GM10847 (cell line): ENCODE data around the gene ZFYVE27.

Source experiments
- POLR2A ChIP-seq: IDR thresholded peaks from 2 replicates; pipeline ENCODE4 v1.6.1; 2011; ENCODE audit not compliant: insufficient read length; ENCODE audit errors: extremely low read depth

ZFYVE27 gene

DNA sequence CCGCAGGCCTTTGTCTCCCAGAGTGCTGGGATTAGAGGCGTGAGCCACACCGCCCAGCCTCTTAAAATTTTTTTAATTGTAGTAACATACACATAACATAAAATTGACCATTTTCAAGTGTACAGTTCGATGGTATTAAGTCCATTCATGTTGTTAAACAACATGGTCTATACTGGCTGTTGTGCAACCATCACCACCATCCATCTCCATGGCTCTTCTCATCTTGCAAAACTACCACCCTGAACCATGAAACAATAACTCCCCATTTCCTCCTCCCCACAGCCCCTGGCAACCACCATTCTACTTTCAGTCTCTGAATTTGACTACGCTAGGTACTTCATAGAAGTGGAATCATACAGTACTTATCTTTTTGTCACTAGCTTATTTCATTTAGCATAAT, 7.9 kb upstream of the ZFYVE27 start:
- no peak for TF ChIP-seq POLR2A

- TF ChIP-seq POLR2A = no peak
These were observed 5.4 kb upstream of the ZFYVE27 start for GRCh38 chr10:97731346-97732051.

- no peak for TF ChIP-seq POLR2A
These were observed 4.9 kb upstream of the ZFYVE27 start for GRCh38 chr10:97732052-97732359.

GRCh38 chr10:97733256-97733655, 3.7 kb upstream of the ZFYVE27 start:
- no peak for TF ChIP-seq POLR2A

DNA sequence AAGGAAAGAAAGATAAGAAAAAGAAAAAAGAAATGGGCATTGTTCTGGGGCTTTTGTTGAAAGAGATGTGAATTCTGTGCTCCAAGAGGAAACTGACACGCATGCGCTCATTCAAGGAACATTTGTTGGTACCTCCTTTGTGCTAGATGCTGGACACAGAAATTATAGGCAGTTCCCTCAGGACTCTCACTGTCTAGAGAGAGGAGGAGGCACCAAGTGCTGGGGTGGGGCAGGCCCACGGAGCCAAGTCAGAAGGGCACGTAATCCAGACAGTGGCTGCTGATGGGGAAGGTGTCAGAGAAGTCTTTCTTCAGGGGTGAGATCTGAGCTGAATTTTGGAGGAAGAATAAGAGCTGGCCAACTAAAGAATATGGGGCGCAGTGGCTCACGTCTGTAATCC, 2.9 kb upstream of the ZFYVE27 start:
- TF ChIP-seq POLR2A = no peak

DNA sequence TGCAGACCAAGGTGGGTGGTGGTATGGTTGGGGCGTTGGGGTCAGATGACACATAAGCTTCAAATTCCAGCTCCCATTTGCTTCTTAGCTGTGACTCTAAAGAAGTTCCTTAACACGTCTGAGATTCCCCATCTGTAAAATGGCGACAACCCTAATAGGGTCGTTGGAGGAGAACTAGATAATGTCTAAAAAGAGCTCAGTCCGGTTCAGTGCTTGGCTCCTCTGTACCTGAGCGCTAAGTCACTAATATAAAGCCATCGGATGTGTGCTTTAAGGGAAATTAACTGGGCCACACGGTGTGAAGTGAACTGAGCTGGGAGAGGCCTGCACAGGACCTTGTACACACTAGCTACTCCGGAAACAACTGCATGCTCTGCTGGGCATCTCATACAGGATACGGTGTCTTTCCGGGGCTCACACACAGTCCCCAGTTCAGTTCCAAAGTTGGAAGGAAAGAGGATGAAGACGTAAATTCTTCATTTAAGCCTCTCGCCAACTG, 476 bp upstream of the ZFYVE27 start:
- TF ChIP-seq POLR2A = no peak

- TF ChIP-seq POLR2A = no peak
These were observed 890 bp downstream of the ZFYVE27 start for GRCh38 chr10:97737770-97738265.

- no peak for TF ChIP-seq POLR2A
These were observed 1.7 kb downstream of the ZFYVE27 start for GRCh38 chr10:97738616-97739015.

DNA sequence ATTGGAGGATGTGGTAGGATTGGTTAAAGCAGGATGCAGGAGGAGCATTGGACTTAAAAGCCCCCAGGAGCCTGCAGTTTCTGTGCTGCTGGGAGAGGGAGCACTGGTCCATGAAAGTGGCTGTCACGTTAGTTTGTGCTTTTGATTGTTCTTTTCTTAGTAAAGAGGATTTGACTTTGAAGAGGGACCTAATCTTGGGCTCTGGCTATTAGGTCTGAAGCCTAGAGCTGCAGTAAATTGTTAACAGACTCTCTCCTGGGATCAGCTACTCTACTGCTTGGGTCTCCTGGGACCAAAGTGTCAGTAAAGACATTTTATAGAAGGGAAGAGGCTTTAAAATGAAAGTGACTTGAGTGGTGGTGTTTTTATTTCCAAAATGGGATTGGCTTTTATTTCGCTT, 3.7 kb downstream of the ZFYVE27 start:
- TF ChIP-seq POLR2A = no peak

DNA sequence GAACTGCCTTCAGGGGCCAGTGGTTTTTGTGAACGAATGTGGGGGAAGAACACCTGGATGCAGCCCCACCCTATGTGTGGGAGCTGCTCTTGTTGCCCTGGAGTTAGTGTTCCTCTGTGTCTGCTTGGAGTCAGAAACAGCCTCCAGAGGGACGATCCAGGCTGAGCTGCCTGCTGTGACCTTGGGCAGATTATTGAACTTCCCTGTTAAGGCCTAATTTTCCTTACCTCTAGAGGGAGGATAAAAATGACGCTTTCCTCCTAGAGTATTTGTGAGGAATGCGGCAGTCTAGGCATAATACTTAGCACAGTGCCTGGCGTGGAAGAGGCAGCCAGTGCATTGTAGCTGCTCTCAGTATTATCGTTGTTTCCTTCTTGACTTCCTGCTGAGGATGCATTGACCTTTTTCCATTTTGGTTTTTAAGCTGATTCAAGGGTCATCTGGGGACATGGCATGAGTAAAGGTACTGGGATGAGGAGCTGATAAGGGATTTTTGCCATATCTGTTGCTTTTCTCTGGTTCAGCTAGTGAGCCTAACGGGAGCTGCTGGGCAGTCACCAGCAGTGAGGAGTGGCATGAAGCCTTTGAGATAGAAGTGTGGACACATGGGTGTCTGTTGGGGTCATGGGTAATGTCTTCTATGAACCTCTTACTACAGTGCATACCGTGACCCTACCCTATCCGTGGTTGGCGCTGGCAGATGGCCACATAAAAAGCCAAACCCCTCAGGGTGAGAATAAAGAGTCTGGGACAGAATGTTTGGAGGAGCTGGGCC, 6.4 kb downstream of the ZFYVE27 start:
- no peak for TF ChIP-seq POLR2A

- no peak for TF ChIP-seq POLR2A
These were observed 7.6 kb downstream of the ZFYVE27 start for GRCh38 chr10:97744405-97745035.

GRCh38 chr10:97747573-97747972, 10.6 kb downstream of the ZFYVE27 start:
- no peak for TF ChIP-seq POLR2A

GRCh38 chr10:97748116-97748515, 11.2 kb downstream of the ZFYVE27 start:
- no peak for TF ChIP-seq POLR2A

DNA sequence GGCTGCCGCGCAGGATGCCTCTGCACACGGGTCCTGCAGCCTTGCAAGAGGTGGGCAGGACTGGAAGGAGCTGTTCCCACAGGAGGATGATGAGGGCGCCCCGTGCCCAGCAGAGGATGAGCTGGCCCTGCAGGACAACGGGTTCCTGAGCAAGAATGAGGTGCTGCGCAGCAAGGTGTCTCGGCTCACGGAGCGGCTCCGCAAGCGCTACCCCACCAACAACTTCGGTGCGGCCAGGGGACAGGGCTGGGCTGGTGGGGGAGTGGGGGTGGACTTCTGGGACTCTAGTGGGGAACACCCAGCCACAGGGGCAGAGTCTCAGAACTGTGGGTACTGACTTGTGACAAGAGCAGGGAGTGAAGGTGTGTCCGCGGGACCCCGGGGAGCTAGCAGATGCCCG, 16.0 kb downstream of the ZFYVE27 start:
- no peak for TF ChIP-seq POLR2A

DNA sequence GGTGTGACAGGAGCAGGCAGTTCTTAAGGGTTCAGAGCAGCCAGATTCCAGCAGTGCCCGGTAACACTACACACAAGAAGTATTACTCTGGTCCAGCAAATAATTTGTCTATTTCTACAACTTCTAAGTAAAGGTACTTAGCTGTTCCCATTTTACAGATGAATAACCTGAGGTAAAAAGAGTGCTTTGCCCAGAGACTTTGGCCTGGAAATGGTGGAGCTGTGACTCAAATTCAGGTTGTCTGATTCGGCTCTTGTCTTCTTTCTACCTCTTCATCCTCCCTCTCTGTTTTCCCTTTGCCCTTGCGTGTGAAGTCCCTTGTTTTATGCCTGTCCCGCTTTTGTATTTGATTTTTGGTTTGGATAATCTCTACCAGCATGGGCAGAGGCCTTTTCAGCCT, 17.8 kb downstream of the ZFYVE27 start:
- no peak for TF ChIP-seq POLR2A

- TF ChIP-seq POLR2A = no peak
These were observed 18.8 kb downstream of the ZFYVE27 start for GRCh38 chr10:97755718-97756117.

- no peak for TF ChIP-seq POLR2A
These were observed 20.5 kb downstream of the ZFYVE27 start for GRCh38 chr10:97757471-97757870.
